NCI-H1092 (cell line): ENCODE measurements around the gene LRRC45.

ENCODE experiments used
- DNase-seq: peaks from one replicate; lab custom pipeline; 2025; lab: John Stamatoyannopoulos, UW

LRRC45 gene

GRCh38 chr17:82050761-82051641, 27.9 kb downstream of the LRRC45 start:
- no peak for DNase-seq

- peak; percentile 31 for DNase-seq
Measured at GRCh38 chr17:82051776-82052637, 28.9 kb downstream of the LRRC45 start, which contains the start of the genes GPS1 and RFNG. TSS of gene GPS1 (plus strand) at chr17:82051898. CDS start at chr17:82051932, 34 bp downstream. TSS of gene RFNG (minus strand) at chr17:82051811. CDS start at chr17:82051766, 45 bp downstream.

GRCh38 chr17:82052638-82053059, 29.5 kb downstream of the LRRC45 start:
- DNase-seq = no peak

- no peak for DNase-seq
Measured at GRCh38 chr17:82053130-82053529, 30.0 kb downstream of the LRRC45 start.

- no peak for DNase-seq
Measured at GRCh38 chr17:82053556-82054263, 30.6 kb downstream of the LRRC45 start.

GRCh38 chr17:82054351-82055022, 31.4 kb downstream of the LRRC45 start:
- no peak for DNase-seq

GRCh38 chr17:82055023-82055964, 32.2 kb downstream of the LRRC45 start:
- DNase-seq = no peak

GRCh38 chr17:82055965-82056728, 33.0 kb downstream of the LRRC45 start:
- no peak for DNase-seq

GRCh38 chr17:82056729-82057621, 33.9 kb downstream of the LRRC45 start:
- DNase-seq = no peak

- DNase-seq = no peak
Measured at GRCh38 chr17:82058230-82058854, 35.2 kb downstream of the LRRC45 start.

GRCh38 chr17:82058855-82059249, 35.7 kb downstream of the LRRC45 start:
- no peak for DNase-seq

GRCh38 chr17:82059272-82060000, 36.3 kb downstream of the LRRC45 start:
- DNase-seq = no peak

GRCh38 chr17:82060001-82060380, 36.9 kb downstream of the LRRC45 start:
- DNase-seq = no peak

- no peak for DNase-seq
Measured at GRCh38 chr17:82060614-82061013, 37.5 kb downstream of the LRRC45 start.

- no peak for DNase-seq
Measured at GRCh38 chr17:82061047-82061925, 38.2 kb downstream of the LRRC45 start.
